GOT3 (cell line): ENCODE data around the gene TEC.

ENCODE experiments used
- DNase-seq: peaks from one replicate; lab custom pipeline; 2025; ENCODE audit warnings: mixed read lengths; lab: John Stamatoyannopoulos, UW

TEC gene

DNA sequence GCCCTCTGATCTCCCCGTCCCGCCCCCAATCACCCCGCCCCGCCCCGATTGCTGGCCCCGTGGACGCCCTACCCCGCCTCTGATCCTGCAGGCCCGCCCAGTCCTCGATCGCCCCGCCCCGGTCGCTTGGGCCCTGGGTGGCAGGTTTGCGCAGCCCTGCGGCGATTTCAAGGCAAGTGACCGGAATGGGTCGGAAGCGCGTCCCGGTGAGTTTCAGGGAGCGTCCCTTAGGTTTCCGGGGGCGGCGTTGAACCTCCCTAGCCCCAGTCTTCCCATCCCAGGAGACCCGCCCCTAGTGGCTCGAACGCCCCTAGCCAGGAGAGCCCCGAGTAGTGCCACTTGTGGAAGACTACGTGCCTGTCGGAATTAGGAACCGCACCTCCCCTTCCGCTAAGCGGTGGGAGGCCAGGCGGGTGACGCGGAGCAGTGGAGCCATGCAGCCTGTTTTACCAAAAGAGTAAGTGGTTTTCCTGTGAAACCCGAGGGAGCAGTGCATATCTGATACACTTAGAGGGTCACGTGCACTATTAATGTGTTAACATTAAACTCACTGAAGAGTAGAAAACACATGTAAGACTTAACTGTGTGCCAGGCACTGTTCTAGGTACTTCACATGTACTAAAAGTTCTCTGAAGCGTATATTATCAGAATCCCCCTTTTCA lies 354 bp upstream of the TEC start:
- DNase-seq = peak; percentile 70

GRCh38 chr4:48267574-48267973 lies 2.1 kb downstream of the TEC start:
- no peak for DNase-seq

DNA sequence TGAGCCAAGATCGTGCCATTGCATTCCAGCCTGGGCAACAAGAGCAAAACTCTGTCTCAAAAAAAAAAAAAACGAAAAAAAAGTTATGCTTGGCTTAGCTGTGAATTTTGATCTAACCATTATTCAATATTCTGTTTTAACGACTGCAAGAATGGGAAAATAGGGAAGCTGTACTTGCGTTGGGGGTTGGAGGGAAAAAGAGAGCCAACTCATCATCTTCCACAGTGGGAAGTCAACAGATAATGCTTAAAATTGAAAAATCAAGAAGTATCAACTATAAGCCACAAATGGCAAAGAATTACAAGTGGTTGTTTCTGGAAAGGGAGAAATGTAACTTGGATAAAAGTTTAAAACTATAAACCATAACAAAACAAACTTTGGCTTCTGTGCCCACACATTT lies 2.9 kb downstream of the TEC start:
- no peak for DNase-seq

DNA sequence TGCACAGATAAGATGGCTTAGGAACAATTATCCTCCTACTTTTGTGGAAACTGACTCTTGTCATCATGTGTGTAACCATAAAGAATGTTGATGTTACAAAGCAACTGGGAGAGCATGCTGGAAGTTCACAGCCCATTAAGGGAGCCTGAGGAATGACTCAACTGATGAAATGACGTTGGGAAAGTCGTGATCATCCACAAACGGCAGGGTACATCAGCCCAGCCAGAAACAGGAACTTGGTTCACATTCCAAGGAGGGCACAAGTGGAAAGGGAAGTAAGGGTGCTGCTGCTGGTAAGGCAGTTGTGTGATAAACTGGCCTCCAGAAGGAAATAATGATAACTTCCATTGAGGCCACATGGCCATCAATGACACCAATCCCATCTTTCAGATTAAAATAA lies 6.7 kb downstream of the TEC start:
- DNase-seq = no peak

GRCh38 chr4:48262484-48262883 lies 7.2 kb downstream of the TEC start:
- no peak for DNase-seq

- no peak for DNase-seq
Observed at GRCh38 chr4:48261281-48261680, 8.4 kb downstream of the TEC start.

GRCh38 chr4:48259748-48260147 lies 9.9 kb downstream of the TEC start:
- DNase-seq = no peak

DNA sequence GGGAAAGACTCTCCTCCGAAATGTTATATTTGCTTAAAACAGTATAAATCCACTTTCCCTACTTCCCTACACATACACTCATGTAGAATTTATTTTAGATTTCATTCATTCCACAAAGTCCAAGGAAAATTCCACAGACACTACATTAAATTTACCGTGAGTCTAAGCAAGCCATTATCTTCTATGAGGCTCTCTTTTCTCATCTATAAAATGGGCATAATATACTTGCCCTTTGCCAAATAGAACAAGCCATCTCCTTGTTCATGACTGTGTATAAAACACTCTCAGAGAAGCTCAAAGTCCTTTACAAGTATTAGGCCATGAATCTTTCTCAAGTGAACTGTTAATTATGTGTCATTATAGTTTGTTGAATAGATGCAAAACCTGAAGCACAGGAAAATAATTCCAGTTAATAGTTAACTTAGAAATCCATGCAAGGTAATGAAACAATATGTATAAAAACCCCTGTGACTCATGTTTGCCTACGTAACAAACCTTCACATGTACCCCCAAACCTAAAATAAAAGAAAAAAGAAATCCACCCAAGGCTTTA lies 10.7 kb downstream of the TEC start:
- no peak for DNase-seq

GRCh38 chr4:48255959-48256342 lies 13.7 kb downstream of the TEC start:
- no peak for DNase-seq

DNA sequence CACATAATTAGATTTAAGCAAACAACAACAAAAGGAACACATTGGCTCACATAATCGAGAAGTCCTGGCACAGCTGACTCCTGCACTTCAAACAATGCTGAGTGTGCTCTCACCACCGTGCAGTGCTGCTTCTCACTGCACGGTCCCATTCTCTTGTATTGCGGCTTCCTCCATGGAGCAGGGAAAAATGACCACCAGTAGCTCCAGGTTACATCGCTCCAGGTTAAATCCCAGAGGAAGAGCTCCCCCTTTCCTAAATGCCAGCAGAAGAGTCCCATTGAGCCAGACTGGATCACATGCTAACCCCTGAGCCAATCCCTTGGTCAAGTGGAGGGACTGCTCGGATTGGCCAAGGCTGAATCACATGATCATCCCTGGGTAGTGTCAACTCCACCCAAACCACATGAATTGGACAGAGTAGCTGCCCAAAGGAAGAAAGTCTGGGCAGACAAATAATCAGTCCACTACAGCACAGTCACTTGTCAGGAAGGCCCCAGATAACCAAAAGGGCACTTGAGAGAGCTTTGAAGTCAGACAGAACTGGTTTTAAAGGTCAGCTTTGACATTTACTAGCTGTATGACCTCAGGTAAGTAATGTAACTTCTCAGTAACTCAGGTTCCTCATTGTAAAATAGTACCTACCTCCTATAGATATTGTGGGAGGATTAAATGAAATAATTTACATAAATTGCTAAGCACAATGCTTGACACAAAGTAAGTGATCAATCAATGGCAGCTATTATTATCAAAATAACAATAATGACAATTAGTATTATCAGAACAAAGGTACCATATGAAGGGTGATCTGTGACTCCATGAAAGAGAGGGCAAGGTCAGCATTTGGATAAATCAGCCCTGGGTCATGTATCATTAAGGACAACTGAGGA lies 14.3 kb downstream of the TEC start:
- DNase-seq = no peak

DNA sequence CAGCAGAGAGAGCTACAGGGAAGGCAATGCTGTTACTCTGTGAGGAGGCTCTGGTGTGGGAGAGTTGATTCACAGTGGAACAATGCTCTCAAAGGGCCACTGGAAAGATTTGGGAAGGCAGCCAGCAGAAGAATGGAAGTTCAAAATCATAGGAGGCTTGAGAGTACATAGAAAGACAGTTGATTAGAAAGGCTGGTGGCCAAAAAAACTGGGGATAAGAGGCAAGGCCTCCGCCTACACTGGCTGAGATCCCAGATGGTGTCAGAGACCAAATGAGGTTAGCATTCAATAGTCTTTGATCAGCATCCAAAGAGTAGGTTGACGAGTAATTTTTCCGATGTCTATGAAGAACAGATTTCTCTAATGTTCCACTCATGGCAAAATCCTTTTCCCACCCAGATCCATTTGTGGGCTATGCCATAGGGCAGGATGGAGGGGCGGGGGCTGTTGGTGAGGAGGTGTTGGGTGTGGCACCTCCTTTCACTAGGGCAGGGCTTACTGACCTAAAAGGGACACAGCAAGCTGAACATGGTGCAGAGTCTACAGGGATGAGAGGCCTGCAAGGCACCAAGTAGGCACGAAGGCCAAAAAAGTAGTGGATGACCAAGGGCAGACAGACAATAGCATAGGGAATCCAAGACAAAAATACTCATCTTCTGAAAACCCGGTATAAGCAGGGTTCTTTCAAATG lies 15.1 kb downstream of the TEC start:
- DNase-seq = peak; percentile 33

GRCh38 chr4:48252313-48252712 lies 17.3 kb downstream of the TEC start:
- DNase-seq = no peak

DNA sequence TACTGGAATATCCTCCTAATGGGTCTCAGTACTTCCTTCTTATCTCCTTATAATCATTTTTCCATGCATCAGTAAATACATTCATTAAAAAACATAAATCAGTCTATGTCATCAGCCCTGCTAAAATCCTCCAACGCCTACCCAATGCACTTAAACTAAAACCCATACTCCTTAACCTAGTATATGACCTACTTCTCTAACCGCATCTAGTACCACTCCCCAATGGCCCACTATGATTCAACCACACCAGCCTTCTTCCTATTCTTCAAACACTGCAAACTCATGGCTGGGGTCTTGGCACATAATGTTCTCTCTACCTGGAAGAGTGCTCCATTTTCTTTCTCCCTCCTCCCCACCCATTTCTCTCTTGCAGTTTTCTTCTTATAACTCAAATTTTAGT lies 18.7 kb downstream of the TEC start:
- DNase-seq = no peak

DNA sequence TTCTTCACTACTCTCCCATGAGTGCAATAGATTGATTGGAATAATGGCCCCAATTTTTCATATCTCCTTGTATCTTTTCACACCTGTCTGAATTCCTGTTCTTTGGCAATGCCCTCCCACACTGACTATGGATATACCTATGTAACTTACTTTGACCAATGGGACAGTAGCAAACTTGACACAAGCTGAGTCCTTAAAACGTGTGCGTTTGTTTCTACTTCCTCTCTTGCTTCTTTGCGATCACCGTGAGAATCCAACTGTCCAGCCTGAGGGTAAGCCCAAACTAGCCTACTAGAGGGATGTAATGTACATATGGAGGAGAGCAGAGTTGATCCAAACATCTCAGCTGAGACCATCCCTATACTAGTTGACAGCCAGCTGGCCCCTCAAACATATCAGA lies 19.3 kb downstream of the TEC start:
- DNase-seq = no peak

- DNase-seq = no peak
Observed at GRCh38 chr4:48249378-48249777, 20.3 kb downstream of the TEC start.

DNA sequence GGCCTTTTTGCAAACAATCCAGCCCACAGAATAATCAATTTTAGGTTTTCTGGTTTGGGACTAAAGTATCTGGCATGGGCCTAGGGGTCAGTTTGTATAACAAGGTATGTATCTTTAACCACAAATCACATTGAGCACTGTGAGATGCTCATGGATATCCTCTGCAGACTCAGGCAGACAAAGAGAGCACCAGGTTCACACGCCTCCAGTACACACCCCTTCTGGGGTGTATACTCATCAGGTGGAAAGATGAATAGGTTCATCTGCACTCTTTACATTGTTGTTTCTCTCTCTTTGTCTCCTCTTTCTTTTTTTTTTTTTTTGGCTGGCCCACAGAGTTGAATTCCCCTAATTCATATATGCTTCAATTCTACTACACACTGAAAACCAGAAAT lies 21.1 kb downstream of the TEC start:
- no peak for DNase-seq

DNA sequence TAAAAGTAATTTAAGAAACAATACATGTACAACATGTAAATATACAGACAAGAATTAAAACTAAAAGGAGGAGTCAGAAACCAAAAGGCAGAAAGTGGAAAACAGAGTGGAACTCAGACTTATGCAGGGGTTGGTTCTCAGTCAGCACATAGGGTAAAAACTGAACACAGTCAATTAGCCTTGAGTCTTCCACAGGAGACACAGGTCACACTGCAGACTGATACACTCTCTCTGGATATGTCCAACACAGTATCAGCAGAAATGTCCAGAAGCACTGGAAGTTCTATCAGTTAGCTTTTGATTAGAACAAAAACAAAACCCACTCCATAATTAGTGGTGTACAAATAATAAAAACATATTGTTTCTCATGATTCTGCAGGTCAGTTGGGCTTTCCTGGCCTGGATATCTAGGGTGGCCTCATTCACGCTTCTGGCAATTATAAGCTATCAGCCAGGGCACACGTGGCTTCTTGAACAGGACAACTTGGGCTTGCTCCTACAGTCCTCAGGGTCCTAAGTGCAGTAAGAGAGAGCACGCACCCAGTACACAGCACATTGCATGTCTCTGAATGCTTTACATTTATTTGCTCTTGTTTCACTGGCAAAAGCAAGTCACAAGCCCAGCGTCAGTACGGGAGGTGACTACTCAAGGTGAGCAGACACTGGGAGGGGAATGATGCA lies 21.6 kb downstream of the TEC start:
- DNase-seq = no peak

- DNase-seq = no peak
Observed at GRCh38 chr4:48247142-48247877, 22.3 kb downstream of the TEC start.

DNA sequence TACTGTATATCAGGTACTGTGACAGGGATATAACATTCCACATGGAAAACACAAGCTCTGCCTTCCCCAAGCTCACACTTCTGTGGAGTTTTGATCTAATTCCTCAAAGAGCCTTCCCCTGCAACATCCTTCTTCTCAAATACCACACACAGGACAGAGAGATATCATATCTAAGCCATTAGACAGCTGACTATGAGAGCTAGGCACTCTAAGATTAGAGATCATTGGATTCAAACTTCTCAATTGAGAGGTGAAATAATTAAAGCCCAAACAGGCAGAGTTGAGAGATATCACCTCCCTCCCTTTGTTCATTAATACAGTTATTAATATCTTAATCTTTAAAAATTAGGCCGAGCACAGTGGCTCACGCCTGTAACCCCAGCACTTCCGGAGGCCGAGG lies 25.0 kb downstream of the TEC start:
- DNase-seq = no peak

DNA sequence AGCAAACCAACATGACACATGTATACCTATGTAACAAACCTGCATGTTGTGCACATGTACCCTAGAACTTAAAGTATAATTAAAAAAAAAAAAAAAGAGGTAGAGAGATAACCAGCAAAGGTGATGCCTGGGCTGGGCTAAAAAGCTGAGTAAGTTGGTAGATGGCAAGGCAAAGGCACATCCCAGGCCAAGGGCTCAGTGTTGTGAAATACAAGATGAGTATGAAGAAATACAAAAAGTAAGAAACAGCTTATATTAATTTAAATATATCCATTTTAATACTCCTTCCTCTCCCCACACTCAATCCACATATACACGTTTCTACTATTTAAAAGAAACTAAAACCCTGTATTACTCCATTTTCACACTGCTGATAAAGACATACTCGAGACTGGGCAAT lies 25.8 kb downstream of the TEC start:
- DNase-seq = no peak

DNA sequence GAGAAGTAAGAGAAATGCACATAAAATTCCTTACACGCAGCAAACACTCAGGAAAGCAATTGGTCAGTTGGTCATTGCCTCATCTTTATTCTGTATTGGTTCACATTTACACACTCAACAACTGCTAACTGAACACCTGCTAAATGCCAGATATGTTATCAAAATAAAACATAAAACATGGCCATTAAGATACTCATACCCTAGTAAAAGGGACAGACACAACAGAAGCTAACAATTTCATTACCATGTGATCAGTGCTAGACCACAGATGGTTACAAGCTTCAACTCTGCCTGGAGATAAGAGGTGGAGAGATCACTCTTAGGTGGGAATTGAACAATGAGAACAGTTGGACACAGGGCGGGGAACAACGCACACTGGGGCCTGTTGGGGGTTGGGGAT lies 26.2 kb downstream of the TEC start:
- DNase-seq = no peak
